GM12878 (cell line): Measurements from ENCODE around the gene KRT78. TPM values are rescaled to one million over a fixed set of nuclear protein-coding genes. Genes with fewer than 3 reads are reported as not detected.

ENCODE experiments used
- ATAC-seq: fragments of 200-7000 bp; cut with Tn5 transposase; 3 replicates; pipeline ENCODE4 v1.9.1; 2020; ENCODE audit warnings: mild to moderate bottlenecking, moderate library complexity
- BruUV-seq: library from RNA; stranded (reverse); fragments of 400-500 nt; replicated peaks from 2 replicates; lab custom pipeline; 2021; lab: Mats Ljungman, UMichigan
- CTCF ChIA-PET: fragments of 300-600 bp; sonication (Branson Sonifier 250); formaldehyde crosslinking; extraction: SDS; loops from one replicate; lab custom pipeline; 2021; ENCODE audit warnings: inconsistent platforms; lab: Yijun Ruan, JAX
- POLR2A ChIA-PET: fragments of 350-600 bp; formaldehyde crosslinking; extraction: SDS; loops from one replicate; lab custom pipeline; 2021; ENCODE audit warnings: inconsistent platforms; lab: Charles Lee
- RAD21 ChIA-PET: fragments of 300-600 bp; sonication (Branson Sonifier 250); formaldehyde crosslinking; loops from one replicate; lab custom pipeline; 2023; ENCODE audit warnings: antibody characterized with exemption; ENCODE audit not compliant: unreplicated experiment; lab: Charles Lee
- SMC1A ChIA-PET: fragments of 300-600 bp; sonication (Branson Sonifier 250); formaldehyde crosslinking; loops from one replicate; lab custom pipeline; 2023; ENCODE audit not compliant: unreplicated experiment, uncharacterized antibody; lab: Charles Lee
- DNase-seq: peaks from one replicate; pipeline ENCODE4 v3.0.0-alpha.2; 2011; ENCODE audit warnings: low read depth, low spot score
- FAIRE-seq: peaks from 3 replicates; lab custom pipeline; 2011; peaks lifted over from hg19 to GRCh38; lab: Jason Lieb, UNC
- H2AFZ ChIP-seq: 2 replicates; pipeline ENCODE4 v1.6.0; 2011; ENCODE audit warnings: low read depth, low read length, control low read depth; ENCODE audit not compliant: control insufficient read depth
- H3K27ac ChIP-seq: 2 replicates; pipeline ENCODE4 v1.5.1; 2011; ENCODE audit warnings: control low read depth; ENCODE audit not compliant: control insufficient read depth, insufficient read depth
- H3K27me3 ChIP-seq, 2 experiments: replicated peaks in 1 of 2; 2 replicates each; pipeline versions ENCODE4 v1.6.0 to v1.6.1; 2011; ENCODE audit warnings: low read length in 1 of 2; ENCODE audit not compliant: control insufficient read depth in 2 of 2, insufficient read depth in 2 of 2
- H3K36me3 ChIP-seq, 2 experiments: 2 replicates each; pipeline ENCODE4 v1.5.1; 2011; ENCODE audit warnings: low read length in 1 of 2; ENCODE audit not compliant: control insufficient read depth in 2 of 2, insufficient read depth in 2 of 2
- H3K4me1 ChIP-seq: 2 replicates; pipeline ENCODE4 v1.6.1; 2011; ENCODE audit warnings: mild to moderate bottlenecking, low read length, moderate library complexity, mixed read lengths; ENCODE audit not compliant: control insufficient read depth, insufficient read depth
- H3K4me2 ChIP-seq: 2 replicates; pipeline ENCODE4 v1.6.0; 2011; ENCODE audit warnings: control low read depth; ENCODE audit not compliant: control insufficient read depth, insufficient read depth
- H3K4me3 ChIP-seq: fragments of 200-600 bp; sonication (generic); 2 replicates; pipeline ENCODE4 v1.5.1; 2016
- H3K79me2 ChIP-seq: 2 replicates; pipeline ENCODE4 v1.6.0; 2011; ENCODE audit warnings: low read length; ENCODE audit not compliant: control insufficient read depth, insufficient read depth
- H3K9ac ChIP-seq: 2 replicates; pipeline ENCODE4 v1.8.0; 2011; ENCODE audit warnings: low read length, control low read depth, mixed read lengths; ENCODE audit not compliant: control insufficient read depth, insufficient read depth
- H3K9me3 ChIP-seq: replicated peaks from 3 replicates; pipeline ENCODE4 v1.5.1; 2011; ENCODE audit warnings: mild to moderate bottlenecking, low read length; ENCODE audit not compliant: control insufficient read depth, insufficient read depth
- H4K20me1 ChIP-seq: 2 replicates; pipeline ENCODE4 v1.6.0; 2011; ENCODE audit not compliant: control insufficient read depth, insufficient read depth
- BCL11A ChIP-seq: IDR thresholded peaks from 2 replicates; pipeline ENCODE4 v1.6.1; 2011; ENCODE audit warnings: low read depth, low read length
- FOXM1 ChIP-seq: IDR thresholded peaks from 2 replicates; pipeline ENCODE4 v1.6.1; 2012; ENCODE audit warnings: low read depth, mild to moderate bottlenecking, inconsistent platforms, low read length, moderate library complexity
- NFYA ChIP-seq: IDR thresholded peaks from 2 replicates; pipeline ENCODE4 v1.6.1; 2011; ENCODE audit warnings: low read depth, mild to moderate bottlenecking, low read length, improper control_type of control experiment, borderline replicate concordance
- RB1 ChIP-seq: fragments of 450-650 bp; formaldehyde crosslinking; IDR thresholded peaks from 2 replicates; pipeline ENCODE4 v1.6.1; 2017; ENCODE audit warnings: mild to moderate bottlenecking, borderline replicate concordance
- RBBP5 ChIP-seq: fragments of 200-600 bp; sonication (generic); conservative IDR thresholded peaks from 2 replicates; pipeline ENCODE4 v1.6.1; 2016
- SMC3 ChIP-seq: IDR thresholded peaks from 2 replicates; pipeline ENCODE4 v1.6.1; 2011; ENCODE audit warnings: low read length, improper control_type of control experiment, borderline replicate concordance
- STAT1 ChIP-seq: fragments of 450-650 bp; conservative IDR thresholded peaks from 2 replicates; pipeline ENCODE4 v1.6.1; 2014; ENCODE audit warnings: antibody characterized with exemption, mild to moderate bottlenecking
- SUZ12 ChIP-seq: fragments of 200-600 bp; sonication (generic); IDR thresholded peaks from one replicate; pipeline ENCODE4 v1.6.1; 2018; ENCODE audit warnings: antibody characterized with exemption, mild to moderate bottlenecking; ENCODE audit not compliant: unreplicated experiment
- WGBS: methylation state at CpG from one replicate; pipeline ENCODE4 v1.1.6; 2016; ENCODE audit warnings: low lambda C conversion rate; ENCODE audit not compliant: insufficient replicate concordance, insufficient coverage; ENCODE audit errors: missing lambda C conversion rate; 5-methylcytosine and 5-hydroxymethylcytosine counted together
- in situ Hi-C: fragments of 300-500 bp; cut with MboI; formaldehyde crosslinking; loops from 9 replicates; pipeline ENCODE4 v1.14.3; 2018; ENCODE audit warnings: mixed read lengths
- intact Hi-C: fragments of 100-400 bp; cut with micrococcal nuclease; formaldehyde crosslinking; loops from one replicate; pipeline ENCODE4 v1.14.2; 2022; ENCODE audit not compliant: unreplicated experiment
- polyA plus RNA-seq, 11 experiments: library from polyadenylated mRNA; depleted of rRNA in 4 of 11; unstranded in 6 of 11; stranded (reverse) in 5 of 11; fragments of >200 nt; fragmentation: Nextera tagmentation in 4 of 11; fragmentation: Illumina TruSeq in 1 of 11; extraction: Ambion mirVana in 4 of 11; extraction: Trizol in 1 of 11; gene quantifications; 1 replicate in 1 of 11; 2 replicates in 10 of 11; pipeline versions ENCODE4 v1.2.1 to v1.2.3, GENCODE V29; 2011 to 2016; ENCODE audit warnings: inconsistent platforms in 2 of 11, missing spikeins in 2 of 11, low read depth in 1 of 11
- total RNA-seq, 4 experiments: library from RNA; depleted of rRNA in 3 of 4; stranded (reverse); fragments of >200 nt in 3 of 4; fragmentation: Illumina TruSeq in 1 of 4; extraction: Trizol in 1 of 4; gene quantifications; 2 replicates each; pipeline versions ENCODE4 v1.2.1 to v1.2.3, GENCODE V29; 2013 to 2021
- TF ChIP-seq, protein P1 (sequence below): fragments of 450-650 bp; IDR thresholded peaks from 2 replicates; pipeline ENCODE4 v1.6.1; 2016; ENCODE audit warnings: mild to moderate bottlenecking

Gene KRT78
- total and polyA plus RNA-seq, 10 of the 15 experiments (the other 5 are each of a cell fraction or from before 2014, with no cell fraction given), result 0.07 TPM; not detected in 9

- BruUV-seq, result no TSS peak
- ChIA-PET CTCF (interaction anchor here (0.6 kb wide), 1 partner anchor 668 kb away, joined by 3 read pairs; no protein-coding TSS in a partner anchor), RAD21 (no interaction called here), SMC1A (no interaction called here), POLR2A (no interaction called here)
- H3K9ac ChIP-seq, result no peak overlapping the region
- ATAC-seq, result no peak
- H3K79me2 ChIP-seq, result no peaks in the 10 kb centered on the region
- no peaks in the 10 kb centered on the region for H3K9me3 ChIP-seq
- H3K36me3 ChIP-seq, result no peaks in the 10 kb centered on the region
- H3K4me2 ChIP-seq, result no peak overlapping the region
- no peak for DNase-seq
- H3K27me3 ChIP-seq, result peaks cover 0 to 9% of the 10 kb centered on the region in 2 experiments; a peak in 2 of 4 replicates
- no peak overlapping the region for H3K4me3 ChIP-seq
- in situ Hi-C loops (no loop called here), intact Hi-C loops (no loop called here)
- FAIRE-seq, result no peak
- H3K4me1 ChIP-seq, result no peaks in the 10 kb centered on the region
- no peak for TF ChIP-seq SMC3
- TF ChIP-seq RB1, result no peak
- no peak for TF ChIP-seq SUZ12
- no peak for TF ChIP-seq STAT1
- TF ChIP-seq, protein P1, sequence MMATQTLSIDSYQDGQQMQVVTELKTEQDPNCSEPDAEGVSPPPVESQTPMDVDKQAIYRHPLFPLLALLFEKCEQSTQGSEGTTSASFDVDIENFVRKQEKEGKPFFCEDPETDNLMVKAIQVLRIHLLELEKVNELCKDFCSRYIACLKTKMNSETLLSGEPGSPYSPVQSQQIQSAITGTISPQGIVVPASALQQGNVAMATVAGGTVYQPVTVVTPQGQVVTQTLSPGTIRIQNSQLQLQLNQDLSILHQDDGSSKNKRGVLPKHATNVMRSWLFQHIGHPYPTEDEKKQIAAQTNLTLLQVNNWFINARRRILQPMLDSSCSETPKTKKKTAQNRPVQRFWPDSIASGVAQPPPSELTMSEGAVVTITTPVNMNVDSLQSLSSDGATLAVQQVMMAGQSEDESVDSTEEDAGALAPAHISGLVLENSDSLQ, result no peak
- no peak for TF ChIP-seq FOXM1
- TF ChIP-seq BCL11A, result no peak
- no peak for TF ChIP-seq NFYA
- no peak for TF ChIP-seq RBBP5
- H4K20me1 ChIP-seq, result no peaks in the 10 kb centered on the region; the same call in 1 of the 2 replicates
- no peak overlapping the region for H2AFZ ChIP-seq
- 16% methylated on average over 5 of the region's 5 CpGs for WGBS
- no peak overlapping the region for H3K27ac ChIP-seq
Observed at GRCh38 chr12:52824741-52825410, 23.9 kb downstream of the KRT78 start.
